HG02623 (cell line): ENCODE results near the gene TRHDE.

Experiments used
- ATAC-seq: cut with Tn5 transposase; IDR thresholded peaks from one replicate; pipeline ENCODE4 v1.9.1; 2021; ENCODE audit warnings: moderate library complexity; ENCODE audit not compliant: unreplicated experiment

Gene TRHDE

GRCh38 chr12:72433298-72433697, 161.1 kb downstream of the TRHDE start:
- no peak for ATAC-seq

- no peak for ATAC-seq
Observed at GRCh38 chr12:72434999-72435398, 162.8 kb downstream of the TRHDE start.

GRCh38 chr12:72442217-72442616, 170.0 kb downstream of the TRHDE start:
- ATAC-seq: no peak

GRCh38 chr12:72444125-72444524, 172.0 kb downstream of the TRHDE start:
- ATAC-seq: no peak

GRCh38 chr12:72444566-72444965, 172.4 kb downstream of the TRHDE start:
- ATAC-seq: no peak

GRCh38 chr12:72448089-72448488, 175.9 kb downstream of the TRHDE start:
- ATAC-seq: no peak

- no peak for ATAC-seq
Observed at GRCh38 chr12:72448805-72449204, 176.6 kb downstream of the TRHDE start.

- no peak for ATAC-seq
Observed at GRCh38 chr12:72453066-72453465, 180.9 kb downstream of the TRHDE start.

- no peak for ATAC-seq
Observed at GRCh38 chr12:72453550-72453949, 181.4 kb downstream of the TRHDE start.

GRCh38 chr12:72464471-72464870, 192.3 kb downstream of the TRHDE start:
- ATAC-seq: no peak

GRCh38 chr12:72465155-72465554, 193.0 kb downstream of the TRHDE start:
- no peak for ATAC-seq

GRCh38 chr12:72465940-72466630, 193.9 kb downstream of the TRHDE start:
- no peak for ATAC-seq

GRCh38 chr12:72467985-72468384, 195.8 kb downstream of the TRHDE start:
- ATAC-seq: no peak

GRCh38 chr12:72468505-72468904, 196.3 kb downstream of the TRHDE start:
- ATAC-seq: no peak

GRCh38 chr12:72471806-72472205, 199.6 kb downstream of the TRHDE start:
- ATAC-seq: no peak

GRCh38 chr12:72472350-72472749, 200.2 kb downstream of the TRHDE start:
- ATAC-seq: no peak

- no peak for ATAC-seq
Observed at GRCh38 chr12:72476301-72476700, 204.1 kb downstream of the TRHDE start.

- no peak for ATAC-seq
Observed at GRCh38 chr12:72485017-72485701, 213.0 kb downstream of the TRHDE start.

GRCh38 chr12:72491426-72491825, 219.3 kb downstream of the TRHDE start:
- no peak for ATAC-seq

GRCh38 chr12:72493407-72493806, 221.2 kb downstream of the TRHDE start:
- ATAC-seq: no peak

GRCh38 chr12:72498354-72498753, 226.2 kb downstream of the TRHDE start:
- no peak for ATAC-seq

GRCh38 chr12:72499244-72499643, 227.1 kb downstream of the TRHDE start:
- no peak for ATAC-seq

GRCh38 chr12:72502546-72502945, 230.4 kb downstream of the TRHDE start:
- ATAC-seq: no peak
